DMS79 treated with DMSO at 0.1 percent for 48 hours (cell line): ENCODE data around the gene NAT8L.

Source experiments
- DNase-seq: peaks from one replicate; lab custom pipeline; 2025; lab: John Stamatoyannopoulos, UW

NAT8L gene

DNA sequence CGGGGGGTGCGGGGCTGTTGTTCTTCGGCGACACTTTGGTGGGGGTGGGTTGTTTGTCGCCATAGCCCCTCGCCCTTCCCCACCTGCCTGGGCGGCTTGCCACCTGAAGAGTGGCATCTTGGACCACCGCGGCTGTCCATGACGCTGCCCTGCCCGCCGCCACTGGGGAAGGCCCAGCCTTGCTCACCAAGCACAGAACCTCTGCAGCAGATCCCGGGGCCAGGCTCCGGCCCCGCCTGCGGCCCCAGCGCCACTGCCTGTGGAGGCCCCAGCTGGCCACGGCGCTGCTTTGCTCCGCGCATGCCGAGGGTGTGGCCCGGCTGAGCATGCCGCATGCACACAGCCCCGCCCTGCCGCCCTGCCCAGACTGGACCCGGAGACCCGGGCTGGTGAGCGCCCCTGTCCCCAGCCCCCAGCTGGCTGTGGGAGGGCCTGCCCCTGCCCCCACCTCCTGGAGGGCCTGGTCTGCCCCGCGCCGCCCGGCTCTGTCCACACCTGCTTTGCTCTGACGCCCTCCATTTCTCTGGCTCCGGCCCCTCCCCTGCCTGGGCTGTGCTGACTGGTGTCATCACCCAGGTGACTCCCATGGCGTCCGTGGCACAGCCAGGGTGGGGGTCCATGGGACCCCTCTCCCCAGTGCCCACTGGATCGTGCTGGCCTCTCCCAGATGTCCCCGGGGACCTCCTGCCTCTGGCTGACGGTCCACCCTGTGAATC is 5.3 kb downstream of the NAT8L start:
- no peak for DNase-seq

DNA sequence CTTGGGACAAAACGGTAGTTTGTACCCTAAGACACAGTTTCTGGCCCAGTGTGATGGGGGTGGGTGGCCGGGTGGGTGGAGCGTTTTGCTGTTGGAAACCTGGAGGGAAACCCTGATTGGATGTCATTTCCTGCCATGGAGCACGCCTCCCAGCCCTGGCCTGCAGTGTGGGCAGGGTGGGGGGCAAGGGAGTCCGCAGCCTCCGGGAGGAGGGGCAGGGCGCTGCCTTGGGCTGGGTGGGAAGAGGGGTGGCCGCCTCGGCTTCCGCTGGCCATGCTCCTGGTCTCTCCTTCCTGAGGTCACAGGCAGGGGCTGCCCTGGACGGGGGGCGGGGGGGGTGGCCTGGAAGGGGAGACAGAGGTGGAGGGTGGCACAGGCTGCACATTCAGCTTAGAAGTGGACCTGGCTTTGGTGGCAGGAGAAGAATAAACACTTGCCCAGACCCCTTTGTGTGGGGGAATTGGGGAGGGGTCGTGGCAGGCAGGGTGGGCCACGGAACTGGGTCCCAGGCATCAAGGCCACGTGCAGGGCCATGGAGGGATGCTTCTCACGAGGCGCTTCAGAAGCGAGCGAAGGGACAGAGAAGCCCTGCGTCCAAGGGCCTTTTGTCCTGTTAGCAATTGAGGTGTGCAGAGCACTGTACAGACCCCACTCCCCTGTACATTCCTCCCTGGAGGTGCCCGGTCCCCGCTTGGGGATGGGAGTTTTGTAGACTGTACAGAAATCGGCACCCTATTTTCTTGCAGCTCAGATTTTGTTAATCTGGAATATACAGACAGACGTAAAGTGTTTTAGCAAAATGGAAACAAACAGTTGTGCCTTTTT is 6.2 kb downstream of the NAT8L start:
- no peak for DNase-seq

DNA sequence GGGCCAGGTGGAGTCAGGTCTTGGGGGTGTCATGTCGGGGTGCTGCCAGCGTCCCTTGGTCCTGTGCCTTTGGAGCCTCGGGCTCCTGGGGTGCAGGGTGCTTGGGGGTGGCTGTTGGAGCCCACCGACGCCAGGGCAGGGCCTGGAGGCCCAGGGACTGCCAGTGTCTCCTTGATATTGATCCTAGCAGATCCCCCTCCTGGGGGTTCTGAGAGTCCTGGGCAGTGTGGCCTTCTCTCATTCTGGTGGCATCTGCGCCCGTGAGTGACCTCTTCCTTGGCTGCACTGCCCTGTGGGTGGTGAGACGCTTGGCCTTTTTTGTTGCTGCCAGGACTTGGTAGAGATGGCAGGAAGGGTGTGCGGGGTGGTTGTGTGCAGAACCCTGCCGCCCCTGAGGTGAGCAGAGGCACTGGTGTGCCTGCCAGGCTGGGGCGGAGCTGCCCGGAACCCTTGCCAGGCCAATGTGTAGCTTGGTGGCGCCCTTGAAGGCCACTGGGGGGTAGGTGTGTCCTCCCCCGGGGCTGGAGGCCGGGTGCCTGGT is 7.0 kb downstream of the NAT8L start:
- DNase-seq = no peak

DNA sequence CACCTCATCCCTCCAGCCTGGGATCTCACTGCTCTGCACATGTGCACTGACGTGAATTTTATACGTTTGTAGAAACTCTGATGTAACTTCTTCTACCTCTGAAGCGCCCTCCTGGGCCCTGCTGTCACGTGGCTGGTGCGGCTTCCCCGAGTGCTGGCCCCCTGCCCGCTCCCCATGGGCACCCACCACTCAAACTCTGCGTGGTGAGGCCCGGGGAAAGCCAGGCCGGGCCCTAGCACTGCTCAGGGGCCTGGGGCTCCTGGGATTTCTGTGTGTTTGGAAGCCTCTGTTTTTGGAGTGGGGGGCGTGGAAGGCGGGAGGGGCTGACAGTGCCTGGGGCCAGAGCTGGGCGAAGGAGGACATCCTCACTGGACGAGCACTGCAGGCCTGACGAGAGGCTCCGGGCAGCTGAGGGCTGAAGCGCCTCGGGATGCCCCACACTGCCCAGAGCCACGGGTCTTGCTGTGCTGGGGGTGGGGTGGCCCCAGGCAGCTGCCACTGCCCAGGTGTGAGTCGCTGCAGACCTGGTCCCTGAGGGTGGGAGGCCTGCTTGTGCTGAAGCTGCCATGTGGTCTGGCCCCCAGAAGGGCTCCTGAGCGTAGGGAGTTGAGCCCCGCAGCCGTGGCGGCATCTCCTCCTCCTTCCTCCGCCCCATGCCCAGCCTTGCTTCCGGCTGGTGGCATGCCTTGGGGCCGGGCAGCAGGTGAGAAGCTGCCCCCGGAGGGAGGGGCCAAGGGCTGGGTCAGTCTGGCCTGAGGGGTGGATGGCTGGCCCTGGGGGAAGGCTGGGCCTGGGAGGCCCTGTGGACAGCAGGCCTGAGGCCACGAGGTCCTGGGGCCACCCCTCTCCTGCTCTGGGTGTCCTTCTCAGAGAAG is 7.7 kb downstream of the NAT8L start:
- no peak for DNase-seq

DNA sequence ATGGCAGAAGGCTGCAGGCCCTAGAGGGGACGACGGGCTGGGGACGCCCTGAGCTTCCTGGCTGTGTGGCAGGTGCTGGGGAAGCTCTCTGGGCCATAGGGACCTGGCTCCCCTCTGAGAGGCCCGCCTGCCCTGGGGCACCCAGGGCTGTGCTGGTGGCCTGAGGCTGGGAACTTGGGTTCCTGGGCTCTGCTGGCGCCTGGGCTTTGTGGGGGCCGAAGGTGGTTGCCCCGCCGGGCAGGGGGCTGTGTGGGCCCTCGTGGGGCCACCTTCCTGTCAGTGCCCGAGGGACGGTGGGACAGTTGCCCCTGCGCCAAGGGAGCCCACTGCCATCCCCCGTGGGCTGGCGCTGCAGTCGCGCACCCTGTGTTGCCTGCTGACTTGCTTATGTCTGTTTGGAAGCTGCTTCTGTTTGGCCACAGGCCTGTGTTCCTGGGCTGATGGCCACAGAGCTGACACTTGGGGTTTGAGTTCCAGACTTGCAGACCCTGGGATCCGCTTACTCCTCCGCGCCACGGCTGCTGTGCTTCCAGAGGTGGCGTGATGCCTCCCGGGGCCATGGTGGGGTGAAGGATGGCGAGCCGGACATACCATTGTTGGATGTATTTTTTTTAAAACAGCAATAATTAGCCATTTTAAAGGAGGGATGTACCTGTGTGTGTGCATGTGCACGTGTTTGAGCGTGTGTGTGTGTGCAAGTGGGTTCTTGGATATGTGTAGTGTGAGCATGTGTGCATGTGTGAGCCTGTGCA is 8.5 kb downstream of the NAT8L start:
- no peak for DNase-seq

DNA sequence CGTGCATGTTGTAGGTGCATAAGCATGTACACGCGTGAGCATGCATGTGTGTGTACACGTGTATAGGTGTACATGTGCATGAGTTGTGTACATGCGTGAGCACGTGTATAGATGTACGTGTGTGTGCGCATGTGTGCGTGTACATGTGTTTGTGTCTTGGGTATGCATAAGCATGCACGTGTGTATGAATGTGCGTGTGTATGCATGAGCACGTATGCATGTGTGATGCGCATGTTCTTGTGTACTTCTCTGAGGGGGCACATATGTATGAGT is 9.0 kb downstream of the NAT8L start:
- no peak for DNase-seq

DNA sequence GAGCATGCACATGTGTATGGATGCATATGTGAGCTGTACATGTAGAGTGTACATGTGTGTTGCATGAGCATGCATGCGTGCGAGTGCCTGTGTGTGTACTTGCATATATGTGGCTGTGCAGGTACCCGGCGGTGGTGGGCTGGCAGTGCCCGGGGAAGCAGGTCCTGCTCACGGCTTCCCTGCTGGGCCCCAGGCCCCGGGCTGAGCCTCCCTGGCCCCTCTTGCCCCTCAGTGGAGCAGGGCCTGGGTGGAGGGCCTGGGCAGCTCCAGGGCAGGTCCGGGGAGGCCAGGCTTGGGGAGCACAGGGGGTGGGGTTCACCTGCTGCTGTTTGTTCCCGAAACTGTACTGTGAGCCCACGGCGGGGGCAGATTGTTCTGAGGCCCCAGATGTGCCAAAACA is 9.4 kb downstream of the NAT8L start:
- no peak for DNase-seq

DNA sequence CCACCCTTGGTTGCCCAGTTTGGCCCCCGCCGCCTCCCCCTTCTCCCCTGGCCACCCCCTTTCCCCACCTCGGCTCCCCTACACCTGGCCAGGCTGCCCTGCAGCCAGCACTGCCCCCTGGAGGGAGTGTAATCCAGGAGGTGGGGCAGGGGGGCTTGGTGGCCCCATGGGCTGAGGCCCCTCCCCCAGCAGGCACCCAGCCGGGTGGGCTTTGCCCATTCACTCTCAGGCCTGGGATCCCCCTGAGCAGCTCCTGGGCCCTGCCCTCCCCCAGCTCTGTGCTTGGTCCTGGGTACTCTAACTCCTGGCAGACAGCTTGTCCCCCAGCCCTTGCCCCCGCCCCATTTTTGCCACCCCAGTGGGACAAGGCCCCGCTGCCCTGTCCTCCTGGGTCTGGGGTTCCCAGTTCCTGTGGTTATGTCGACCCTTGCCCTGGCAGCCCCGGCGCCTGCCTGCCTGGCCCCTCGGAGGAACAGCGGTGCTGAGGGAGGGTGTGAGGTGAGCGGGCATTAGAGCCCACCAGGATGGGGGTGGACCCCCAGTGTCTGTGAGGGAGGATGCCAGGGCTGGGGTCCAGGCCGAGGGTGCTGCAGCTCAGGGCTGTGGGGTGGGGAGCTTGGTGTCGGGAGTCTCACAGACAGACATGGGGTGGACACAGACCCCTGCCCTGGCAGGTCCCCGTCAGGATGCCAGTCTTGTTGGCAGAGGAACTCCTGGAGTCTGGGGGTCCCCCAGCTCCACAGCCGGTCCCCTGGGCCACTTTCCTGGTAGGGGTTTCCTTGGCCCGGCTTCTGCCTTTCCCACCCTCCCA is 10.2 kb downstream of the NAT8L start:
- DNase-seq = no peak

DNA sequence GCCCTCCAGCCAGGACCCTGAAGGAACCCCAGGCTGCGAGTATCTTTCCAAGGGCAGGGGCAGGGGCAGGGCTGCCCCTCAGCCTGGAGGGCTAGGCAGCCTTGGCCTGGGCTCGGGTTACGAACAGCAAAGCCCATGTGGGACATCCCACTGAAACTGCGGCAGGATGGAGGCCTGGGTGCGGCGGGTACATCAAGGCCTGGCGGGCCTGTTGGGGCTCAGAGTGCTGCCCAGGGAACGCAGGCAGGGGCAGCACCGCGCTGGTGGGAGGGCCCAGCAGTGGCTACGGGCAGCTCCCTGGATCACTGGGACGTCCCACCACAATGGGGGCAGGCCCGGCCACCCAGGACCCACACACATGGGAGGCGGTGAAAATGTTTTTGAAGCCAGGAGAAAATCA is 10.9 kb downstream of the NAT8L start:
- DNase-seq = no peak

DNA sequence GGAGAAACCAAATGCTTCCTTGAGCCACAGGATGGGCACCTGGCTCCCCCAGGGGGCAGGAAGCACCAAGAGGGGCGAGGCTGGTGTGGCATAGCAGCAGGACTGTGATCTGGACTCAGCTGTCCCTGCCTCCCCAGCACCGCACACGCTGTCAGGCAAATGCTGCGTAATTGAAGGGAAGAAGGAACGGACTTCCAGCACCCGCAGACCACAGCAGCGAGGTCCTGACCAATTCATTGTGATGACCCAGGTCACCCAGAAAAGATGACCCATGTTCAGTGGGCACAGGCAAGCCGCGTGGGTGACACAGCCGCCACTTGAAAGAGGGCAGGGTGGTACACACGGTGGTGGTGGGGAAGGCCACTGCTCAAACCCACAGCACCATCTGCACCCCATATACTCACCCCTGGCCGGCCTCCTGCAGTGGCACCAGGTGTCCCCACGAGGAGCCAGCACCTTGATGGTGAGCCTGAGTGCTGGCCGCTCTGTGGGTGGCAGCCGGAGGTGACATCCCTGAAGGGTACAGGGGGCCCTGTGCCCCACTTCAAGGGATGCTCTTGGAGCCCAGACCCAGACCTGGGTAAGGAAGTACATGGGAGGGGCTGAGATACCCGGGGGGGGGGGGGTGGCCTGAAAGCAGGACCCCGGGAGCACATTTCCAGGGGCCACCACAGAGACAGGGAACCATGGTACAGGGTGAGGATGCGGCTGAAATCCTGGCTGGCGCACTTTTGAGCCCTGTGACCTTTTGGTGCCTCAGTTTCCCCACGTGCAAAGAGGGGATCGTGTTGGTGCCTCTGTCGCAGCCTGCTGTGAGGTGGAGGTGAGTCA is 11.5 kb downstream of the NAT8L start:
- no peak for DNase-seq

DNA sequence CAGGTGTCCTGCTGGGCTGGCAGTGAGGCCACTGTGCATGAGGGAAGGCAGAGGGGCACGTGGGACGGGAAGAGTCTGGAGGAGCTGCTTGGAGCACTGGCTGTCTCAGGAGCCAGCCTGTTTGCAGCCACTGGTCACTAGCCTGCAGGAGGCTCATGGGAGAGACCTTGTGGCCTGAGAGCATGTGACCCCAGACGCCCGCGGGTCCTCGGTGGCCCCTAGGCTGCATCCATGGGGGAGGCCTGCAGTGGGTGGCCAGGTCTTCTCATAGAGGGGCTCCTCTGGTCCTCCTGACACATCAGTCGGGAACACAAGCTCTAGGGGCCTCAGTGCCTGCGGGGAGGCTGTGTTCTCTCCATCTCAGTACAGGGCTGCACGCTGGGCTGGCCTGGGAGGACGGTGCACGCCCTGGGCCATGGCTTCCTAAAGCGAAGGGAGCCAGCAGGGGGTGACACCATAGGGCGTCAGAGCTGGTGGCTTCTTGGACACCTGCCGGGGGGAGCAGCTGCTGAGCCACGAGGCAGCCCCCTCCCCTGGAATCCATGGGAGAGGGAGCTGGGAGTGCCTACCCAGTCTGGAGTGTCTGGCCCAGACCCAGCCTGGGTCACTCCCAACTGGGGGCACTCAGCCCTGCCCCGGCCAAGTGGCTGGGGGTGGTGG is 12.3 kb downstream of the NAT8L start:
- no peak for DNase-seq

DNA sequence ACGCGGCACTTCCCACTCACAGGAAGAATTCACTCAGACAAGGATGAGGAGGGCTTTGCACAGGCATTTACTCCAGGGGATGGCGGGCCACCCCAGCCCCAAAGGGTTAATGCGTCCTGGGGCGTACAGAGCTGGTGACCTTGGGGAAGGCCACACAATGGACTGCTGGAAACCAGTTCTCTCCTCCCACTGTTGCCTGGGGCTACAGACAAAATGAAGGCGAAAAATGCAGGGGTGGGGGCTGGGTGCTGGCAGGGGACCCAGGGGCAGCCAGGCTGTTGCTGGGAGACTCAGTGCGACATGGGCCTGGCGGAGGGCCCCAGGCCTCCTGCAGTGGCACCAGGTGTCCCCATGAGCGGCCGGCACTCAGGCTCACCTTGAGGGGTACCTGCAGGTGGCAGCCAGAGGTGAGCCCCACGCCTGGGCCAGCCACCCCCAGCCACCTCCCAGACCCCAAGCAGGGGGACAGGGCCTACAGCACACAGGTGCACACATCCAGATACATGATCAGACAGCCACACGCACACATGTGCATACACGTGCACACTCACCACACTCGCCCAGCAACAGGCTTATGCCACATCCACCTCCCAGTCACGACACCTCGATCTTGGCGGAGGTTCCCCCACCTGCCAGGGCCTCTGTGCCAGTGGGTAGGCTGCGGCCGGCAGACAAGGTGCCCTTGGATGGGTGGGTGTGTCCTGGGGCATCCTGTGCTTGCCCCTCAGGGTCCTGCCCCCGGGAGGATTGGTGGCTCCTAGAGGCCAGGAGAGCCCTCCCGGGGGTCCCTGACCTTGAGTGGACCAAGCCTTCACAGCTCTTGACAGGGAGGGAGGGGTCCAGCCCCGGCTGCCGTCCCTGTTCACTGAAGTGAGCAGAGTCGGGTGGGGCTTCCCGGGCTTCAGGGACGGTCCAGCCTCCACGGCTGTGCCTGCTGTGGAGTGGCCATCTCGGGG is 13.1 kb downstream of the NAT8L start:
- DNase-seq = peak; percentile 8

DNA sequence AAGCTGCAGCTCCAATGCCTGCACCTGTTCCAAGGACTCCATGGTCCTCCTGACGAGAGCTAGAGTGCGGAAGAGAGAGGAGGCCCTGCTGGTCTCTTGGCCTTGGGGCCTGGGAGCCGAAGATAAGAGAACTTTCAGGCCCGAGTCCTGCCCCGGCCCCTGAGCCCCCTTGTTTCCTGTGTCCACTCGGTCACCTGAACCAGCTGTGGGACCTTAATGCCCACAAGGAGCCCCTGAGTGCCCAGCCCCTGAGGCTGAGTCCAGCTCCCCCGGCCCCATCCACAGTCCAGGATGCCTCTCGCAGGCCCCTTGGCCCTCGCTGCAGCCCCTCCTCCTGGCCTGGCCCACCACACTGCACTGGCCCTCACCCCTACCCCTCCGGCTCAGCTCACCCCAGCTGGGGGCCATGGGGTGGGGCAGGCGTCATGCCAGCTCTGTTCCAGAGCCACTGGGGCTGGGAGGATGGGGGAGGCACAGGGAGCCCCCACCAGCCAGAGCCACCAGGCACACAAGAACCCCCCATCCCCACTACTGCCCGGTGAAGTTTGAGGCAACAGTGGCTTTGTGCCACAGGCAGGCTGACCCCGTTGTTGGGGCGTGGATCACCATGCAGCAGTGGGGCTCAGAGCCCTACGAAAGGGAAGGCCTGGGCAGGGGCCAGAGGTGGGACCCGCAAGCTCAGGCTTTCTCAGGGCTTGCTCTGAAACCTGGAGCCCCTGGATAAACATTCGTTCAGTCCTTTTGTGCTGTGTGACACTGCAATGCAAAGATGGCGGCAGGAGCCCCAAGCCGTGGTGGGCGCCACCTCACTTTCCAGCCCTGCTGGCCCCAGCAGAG is 14.1 kb downstream of the NAT8L start:
- DNase-seq = no peak

DNA sequence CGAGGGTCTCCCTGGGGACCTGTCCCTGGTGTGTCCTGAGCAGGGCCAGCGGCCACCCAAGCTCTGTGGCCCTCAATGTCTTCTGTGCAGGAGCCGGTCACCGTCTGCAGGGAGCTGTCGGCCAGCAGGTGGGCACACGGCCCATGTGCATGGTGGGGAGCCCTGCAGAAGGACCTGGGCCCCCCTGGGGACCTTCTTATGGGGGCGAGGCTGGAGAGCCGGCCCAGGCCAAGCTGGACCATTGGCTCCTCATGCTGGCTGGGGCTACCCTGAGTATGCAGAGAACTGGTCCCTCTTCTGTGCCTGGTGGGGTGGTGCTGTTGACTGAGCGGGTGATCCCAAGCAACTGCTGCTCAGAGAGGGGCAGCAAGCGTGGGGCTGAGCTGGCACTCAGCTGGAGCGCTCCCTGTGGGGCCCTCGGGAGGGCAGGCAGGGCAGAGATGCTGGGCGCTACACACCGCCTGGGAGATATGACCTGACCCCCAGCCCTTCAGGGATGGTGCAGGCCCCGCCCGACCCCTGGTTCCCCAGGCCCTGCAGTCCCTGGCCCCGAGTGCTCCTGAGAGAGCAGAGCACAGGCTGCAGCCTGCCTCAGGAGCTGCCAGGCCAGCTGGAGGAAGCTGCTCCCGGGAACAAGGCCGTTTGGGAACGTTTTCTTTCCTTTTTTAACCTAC is 14.8 kb downstream of the NAT8L start:
- no peak for DNase-seq

DNA sequence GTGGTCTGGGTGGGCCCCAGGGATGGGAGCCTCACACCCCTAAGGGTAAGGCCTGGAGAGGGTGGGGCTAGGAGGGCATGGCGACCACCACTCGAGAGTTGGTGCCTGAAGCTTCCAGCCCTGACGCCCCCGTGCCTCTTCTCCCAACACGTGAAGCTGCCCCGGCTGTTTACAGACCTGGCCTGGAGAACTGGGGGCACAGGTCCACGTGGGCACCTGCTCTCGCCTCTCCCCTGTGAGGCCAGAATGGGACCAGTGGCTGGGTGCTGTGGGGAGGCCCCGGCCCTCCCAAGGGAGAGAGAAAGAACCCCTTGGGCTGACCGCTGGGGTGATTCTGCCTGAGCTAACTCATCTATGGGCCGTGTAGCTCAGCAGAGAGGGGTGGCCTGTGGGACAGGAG is 15.5 kb downstream of the NAT8L start:
- DNase-seq = no peak

DNA sequence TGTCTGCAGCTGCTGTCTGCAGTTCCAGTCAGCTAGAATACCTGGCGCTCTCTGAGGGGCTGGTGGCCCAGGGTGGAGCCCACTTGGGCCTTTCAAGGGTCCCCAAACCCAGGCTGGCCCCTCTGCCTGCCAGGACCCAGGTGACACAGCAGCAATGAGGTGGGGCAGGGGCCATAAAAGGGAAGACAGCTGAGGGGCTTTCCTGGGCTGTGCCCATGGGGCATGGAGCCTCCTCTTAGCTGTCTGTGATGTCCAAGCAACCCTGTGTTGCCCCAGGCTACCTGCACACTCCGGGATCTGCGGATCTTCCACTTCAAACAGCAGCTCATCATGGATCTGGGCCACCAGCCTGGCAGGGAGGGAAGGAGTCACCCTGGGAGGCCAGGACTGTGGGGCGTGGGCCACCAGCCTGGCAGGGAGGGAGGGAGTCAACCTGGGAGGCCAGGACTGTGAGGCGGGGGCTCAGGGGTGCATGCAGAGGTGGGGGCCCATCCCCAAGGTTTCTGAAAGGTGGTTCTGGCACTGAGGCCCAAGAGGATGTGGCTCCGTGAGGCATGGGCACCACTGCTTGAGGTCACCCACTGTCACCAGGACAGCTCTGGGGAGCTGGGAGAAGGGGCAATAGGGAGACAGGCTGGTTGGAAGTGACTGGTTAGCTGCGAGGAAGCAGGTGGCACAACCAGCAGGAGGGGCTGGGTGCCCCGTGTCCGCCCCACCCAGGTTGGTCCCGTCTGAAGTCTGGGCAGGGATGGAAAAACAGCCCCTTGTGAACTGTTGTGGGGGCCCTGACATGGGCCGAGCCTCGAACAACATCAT is 16.3 kb downstream of the NAT8L start:
- no peak for DNase-seq
